Lower leg skin (tissue), 4 donors: Measurements from ENCODE around the gene IL31. TPM values are rescaled to one million over a fixed set of nuclear protein-coding genes. Genes with fewer than 3 reads are reported as not detected.

ENCODE experiments used
- DNase-seq, 2 donors: peaks; one replicate each; pipeline ENCODE4 v3.0.0-alpha.2; 2019; ENCODE audit warnings: low spot score in 2 of 2
- H3K4me3 ChIP-seq: fragments of 200-600 bp; sonication (generic); 2 replicates; pipeline ENCODE4 v1.5.1; 2017; ENCODE audit warnings: mild to moderate bottlenecking, low read depth; ENCODE audit not compliant: poor library complexity, severe bottlenecking
- CTCF ChIP-seq, 3 donors: fragments of 450-650 bp; IDR thresholded peaks; one replicate each; pipeline ENCODE4 v1.5.1; 2016; ENCODE audit warnings: antibody characterized with exemption in 3 of 3, mild to moderate bottlenecking in 3 of 3, moderate library complexity in 2 of 3
- POLR2A ChIP-seq, 2 donors: fragments of 450-650 bp; IDR thresholded peaks; one replicate each; pipeline ENCODE4 v1.6.1; 2016 to 2017; ENCODE audit warnings: antibody characterized with exemption in 2 of 2, mild to moderate bottlenecking in 1 of 2, moderate library complexity in 1 of 2
- WGBS, 2 donors: methylation state at CpG; one replicate each; pipeline ENCODE4 v1.1.5; 2018; 5-methylcytosine and 5-hydroxymethylcytosine counted together
- intact Hi-C: fragments of 100-400 bp; cut with DNase I; formaldehyde crosslinking; loops from one replicate; pipeline ENCODE4 v1.15.0; 2023; ENCODE audit warnings: low total_unique reads
- total RNA-seq, 4 donors: library from RNA; depleted of rRNA; stranded (reverse); fragments of >200 nt; gene quantifications; one replicate each; pipeline ENCODE4 v1.1.0, GENCODE V29; 2016

Gene IL31
- total RNA-seq, 4 donors from 2014 or later = not detected

- intact Hi-C loops = no loop called here
- no peak overlapping the region for H3K4me3 ChIP-seq
- TF ChIP-seq POLR2A (IDR thresholded peaks at IDR 0.05) = no peak
- no peak for TF ChIP-seq CTCF (IDR thresholded peaks at IDR 0.05)
- no peak for DNase-seq
- WGBS, 2 donors = 74 to 77% methylated on average over 4 to 11 of the region's 11 CpGs
These were observed 35.8 kb downstream of the IL31 start for GRCh38 chr12:122138181-122138580.

GRCh38 chr12:122137681-122138080 is 36.3 kb downstream of the IL31 start:
- intact Hi-C loops = no loop called here
- H3K4me3 ChIP-seq = no peak overlapping the region
- WGBS, 2 donors = 35 to 67% methylated on average over 3 to 10 of the region's 11 CpGs
- DNase-seq = peak in 1 of 2 donors; percentile 33
- TF ChIP-seq POLR2A (IDR thresholded peaks at IDR 0.05) (no peak), CTCF (IDR thresholded peaks at IDR 0.05) (no peak)

GRCh38 chr12:122137229-122137628 is 36.8 kb downstream of the IL31 start:
- DNase-seq = no peak
- intact Hi-C loops = no loop called here
- TF ChIP-seq POLR2A (IDR thresholded peaks at IDR 0.05) = no peak
- no peak for TF ChIP-seq CTCF (IDR thresholded peaks at IDR 0.05)
- no peak overlapping the region for H3K4me3 ChIP-seq
- 69 to 72% methylated on average over 10 of the region's 10 CpGs for WGBS, 2 donors

GRCh38 chr12:122135437-122136031 is 38.5 kb downstream of the IL31 start:
- 92 to 93% methylated on average over 8 to 17 of the region's 18 CpGs for WGBS, 2 donors
- intact Hi-C loops = no loop called here
- TF ChIP-seq CTCF (IDR thresholded peaks at IDR 0.05) (no peak), POLR2A (IDR thresholded peaks at IDR 0.05) (no peak)
- no peak for DNase-seq
- H3K4me3 ChIP-seq = no peak overlapping the region

GRCh38 chr12:122133192-122133950 is 40.6 kb downstream of the IL31 start:
- TF ChIP-seq CTCF (IDR thresholded peaks at IDR 0.05) (no peak), POLR2A (IDR thresholded peaks at IDR 0.05) (no peak)
- no peak overlapping the region for H3K4me3 ChIP-seq
- DNase-seq = no peak
- WGBS, 2 donors = 84 to 85% methylated on average over 28 of the region's 28 CpGs
- intact Hi-C loops = no loop called here
